DND-41 (cell line): Measurements from ENCODE around the gene CGB3.

Source experiments
- EZH2 ChIP-seq: IDR thresholded peaks from 3 replicates; pipeline ENCODE4 v1.6.1; 2012; ENCODE audit warnings: borderline replicate concordance, low read depth, mild to moderate bottlenecking, moderate library complexity, low read length, inconsistent platforms; ENCODE audit not compliant: severe bottlenecking
- TF ChIP-seq, protein P1 (sequence below): IDR thresholded peaks from 2 replicates; pipeline ENCODE4 v1.5.1; 2012; ENCODE audit warnings: borderline replicate concordance, low read length, moderate library complexity, mild to moderate bottlenecking; ENCODE audit not compliant: poor library complexity, severe bottlenecking; ENCODE audit errors: extremely low read depth

GRCh38 chr19:49022116-49022515 lies 2.0 kb downstream of the CGB3 start:
- TF ChIP-seq, protein P1, sequence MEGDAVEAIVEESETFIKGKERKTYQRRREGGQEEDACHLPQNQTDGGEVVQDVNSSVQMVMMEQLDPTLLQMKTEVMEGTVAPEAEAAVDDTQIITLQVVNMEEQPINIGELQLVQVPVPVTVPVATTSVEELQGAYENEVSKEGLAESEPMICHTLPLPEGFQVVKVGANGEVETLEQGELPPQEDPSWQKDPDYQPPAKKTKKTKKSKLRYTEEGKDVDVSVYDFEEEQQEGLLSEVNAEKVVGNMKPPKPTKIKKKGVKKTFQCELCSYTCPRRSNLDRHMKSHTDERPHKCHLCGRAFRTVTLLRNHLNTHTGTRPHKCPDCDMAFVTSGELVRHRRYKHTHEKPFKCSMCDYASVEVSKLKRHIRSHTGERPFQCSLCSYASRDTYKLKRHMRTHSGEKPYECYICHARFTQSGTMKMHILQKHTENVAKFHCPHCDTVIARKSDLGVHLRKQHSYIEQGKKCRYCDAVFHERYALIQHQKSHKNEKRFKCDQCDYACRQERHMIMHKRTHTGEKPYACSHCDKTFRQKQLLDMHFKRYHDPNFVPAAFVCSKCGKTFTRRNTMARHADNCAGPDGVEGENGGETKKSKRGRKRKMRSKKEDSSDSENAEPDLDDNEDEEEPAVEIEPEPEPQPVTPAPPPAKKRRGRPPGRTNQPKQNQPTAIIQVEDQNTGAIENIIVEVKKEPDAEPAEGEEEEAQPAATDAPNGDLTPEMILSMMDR: no peak
- no peak for TF ChIP-seq EZH2
